Brain microvascular endothelial cell (primary cell): Measurements from ENCODE around the gene ZNF570.

Experiments used
- DNase-seq: peaks from one replicate; pipeline ENCODE4 v3.0.0-alpha.2; 2020
- H3K27ac ChIP-seq: fragments of 250-450 bp; sonication (Bioruptor Pico); 2 replicates; pipeline ENCODE4 v1.5.1; 2020; ENCODE audit warnings: mild to moderate bottlenecking, moderate library complexity
- H3K27me3 ChIP-seq: fragments of 250-450 bp; sonication (Bioruptor Pico); replicated peaks from 2 replicates; pipeline ENCODE4 v1.5.1; 2020; ENCODE audit warnings: mild to moderate bottlenecking
- H3K36me3 ChIP-seq: fragments of 250-450 bp; sonication (Bioruptor Pico); replicated peaks from 2 replicates; pipeline ENCODE4 v1.5.1; 2020; ENCODE audit warnings: mild to moderate bottlenecking
- H3K4me3 ChIP-seq: 2 replicates; pipeline ENCODE4 v1.5.1; 2011; ENCODE audit warnings: low read depth, mild to moderate bottlenecking, control low read depth, low read length, moderate library complexity
- in situ Hi-C: cut with HindIII; loops from 2 replicates; pipeline ENCODE4 v1.10.0; 2017; ENCODE audit warnings: low sequenced_read_pairs, low pct_ligation_motif_present
- TF ChIP-seq, protein P1 (sequence below): IDR thresholded peaks from 2 replicates; pipeline ENCODE4 v1.5.1; 2011; ENCODE audit warnings: low read depth, mild to moderate bottlenecking, moderate library complexity, low read length, control low read depth, inconsistent platforms; ENCODE audit errors: missing control alignments

ZNF570 gene

DNA sequence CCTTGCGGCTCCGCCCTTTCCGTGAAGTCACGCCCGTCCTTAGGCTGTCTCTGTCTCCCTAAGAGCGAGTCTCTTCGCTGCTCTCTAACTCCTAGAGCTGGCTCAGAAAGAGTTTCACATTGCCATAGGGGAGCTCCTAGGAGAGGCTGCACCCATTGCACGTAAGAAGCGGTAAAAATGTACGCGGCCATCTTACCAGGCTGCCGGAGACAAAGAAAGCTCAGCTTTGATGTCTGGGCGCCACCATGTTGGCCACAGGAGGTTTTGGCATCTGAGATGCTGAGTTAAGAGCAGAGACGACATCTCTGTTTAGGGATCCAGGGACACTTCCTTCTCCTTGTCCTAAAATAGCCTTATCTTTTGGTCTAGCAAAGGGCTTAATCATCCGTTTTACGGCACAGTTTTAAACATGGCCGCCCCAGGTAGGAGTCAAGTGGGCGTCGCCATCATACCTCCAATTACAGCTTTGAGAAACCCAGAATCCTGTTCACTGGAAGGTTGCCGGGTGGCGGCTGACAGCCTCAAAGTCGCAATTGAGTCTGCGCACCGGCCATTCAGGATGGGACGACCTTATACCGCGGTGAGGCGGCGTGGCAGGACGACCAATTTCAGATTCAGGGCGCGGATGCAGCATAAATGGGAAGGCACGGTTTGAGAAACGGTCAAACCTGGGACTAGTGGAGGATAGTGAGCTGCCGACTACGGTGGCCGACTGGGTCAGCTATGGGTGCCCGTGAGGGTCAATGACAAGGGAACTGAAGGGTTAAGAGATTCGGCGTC lies 37.4 kb downstream of the ZNF570 start, which contains the start of gene ZNF793:
TSS of gene ZNF793 (plus strand) at position 553 of the 780 bp plus-strand sequence. CDS start 16,501 bp downstream, outside the sequence.
- H3K27me3 ChIP-seq = no peaks in the 10 kb centered on the region
- no peaks in the 10 kb centered on the region for H3K36me3 ChIP-seq
- TF ChIP-seq, protein P1, sequence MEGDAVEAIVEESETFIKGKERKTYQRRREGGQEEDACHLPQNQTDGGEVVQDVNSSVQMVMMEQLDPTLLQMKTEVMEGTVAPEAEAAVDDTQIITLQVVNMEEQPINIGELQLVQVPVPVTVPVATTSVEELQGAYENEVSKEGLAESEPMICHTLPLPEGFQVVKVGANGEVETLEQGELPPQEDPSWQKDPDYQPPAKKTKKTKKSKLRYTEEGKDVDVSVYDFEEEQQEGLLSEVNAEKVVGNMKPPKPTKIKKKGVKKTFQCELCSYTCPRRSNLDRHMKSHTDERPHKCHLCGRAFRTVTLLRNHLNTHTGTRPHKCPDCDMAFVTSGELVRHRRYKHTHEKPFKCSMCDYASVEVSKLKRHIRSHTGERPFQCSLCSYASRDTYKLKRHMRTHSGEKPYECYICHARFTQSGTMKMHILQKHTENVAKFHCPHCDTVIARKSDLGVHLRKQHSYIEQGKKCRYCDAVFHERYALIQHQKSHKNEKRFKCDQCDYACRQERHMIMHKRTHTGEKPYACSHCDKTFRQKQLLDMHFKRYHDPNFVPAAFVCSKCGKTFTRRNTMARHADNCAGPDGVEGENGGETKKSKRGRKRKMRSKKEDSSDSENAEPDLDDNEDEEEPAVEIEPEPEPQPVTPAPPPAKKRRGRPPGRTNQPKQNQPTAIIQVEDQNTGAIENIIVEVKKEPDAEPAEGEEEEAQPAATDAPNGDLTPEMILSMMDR = no peak
- peak; percentile 69 for DNase-seq
- H3K27ac ChIP-seq = peak within 1 kb of the TSS; percentile 36
- peak within 1 kb of the TSS; percentile 72 for H3K4me3 ChIP-seq
- in situ Hi-C loops = no loop called here

GRCh38 chr19:37507167-37507464 lies 38.0 kb downstream of the ZNF570 start:
- Histone ChIP-seq H3K27me3 (no peaks in the 10 kb centered on the region), H3K36me3 (no peaks in the 10 kb centered on the region), H3K4me3 (peak overlapping the region; percentile 72), H3K27ac (no peak overlapping the region)
- in situ Hi-C loops = no loop called here
- no peak for DNase-seq
- TF ChIP-seq, protein P1 = no peak

DNA sequence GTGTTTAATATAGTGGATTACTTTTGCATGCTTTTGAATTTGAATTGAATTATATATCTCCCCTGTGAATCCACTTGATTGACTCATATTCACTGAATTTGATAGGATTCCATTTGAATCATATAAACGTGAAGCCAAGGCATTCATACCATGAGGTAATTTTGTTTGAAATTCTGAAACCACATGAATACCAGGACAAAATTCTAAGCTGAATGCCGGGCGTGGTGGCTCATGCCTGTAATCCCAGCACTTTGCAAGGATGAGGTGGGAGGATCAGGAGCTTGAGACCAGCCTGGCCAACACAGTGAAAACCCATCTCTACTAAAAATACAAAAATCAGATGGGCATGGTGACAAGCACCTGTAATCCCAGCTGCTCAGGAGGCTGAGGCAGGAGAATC lies 42.0 kb downstream of the ZNF570 start:
- no peak overlapping the region for H3K27ac ChIP-seq
- in situ Hi-C loops = no loop called here
- H3K36me3 ChIP-seq = no peaks in the 10 kb centered on the region
- TF ChIP-seq, protein P1 = no peak
- H3K4me3 ChIP-seq = no peak overlapping the region
- no peak for DNase-seq
- no peaks in the 10 kb centered on the region for H3K27me3 ChIP-seq

DNA sequence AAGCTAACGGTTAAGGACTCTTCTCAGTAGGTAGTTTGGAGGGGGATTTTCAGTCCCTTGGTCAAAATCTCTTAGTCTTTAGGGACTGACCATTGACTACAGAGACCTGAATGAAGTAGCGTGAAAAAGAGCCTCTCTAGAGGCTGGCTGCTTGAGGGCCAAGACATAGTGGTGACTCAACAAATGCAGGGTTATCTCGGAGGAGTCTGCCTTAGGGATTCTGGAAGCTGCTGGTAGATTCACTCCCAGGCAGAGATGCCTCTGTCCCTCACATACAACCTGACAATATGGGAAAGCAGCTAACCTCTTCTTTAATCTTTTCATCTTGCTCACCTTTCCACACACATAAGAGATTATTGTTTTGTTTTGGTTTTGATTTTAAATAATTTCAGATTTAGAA lies 42.7 kb downstream of the ZNF570 start:
- Histone ChIP-seq H3K27ac (no peak overlapping the region), H3K4me3 (no peak overlapping the region), H3K36me3 (no peaks in the 10 kb centered on the region), H3K27me3 (no peaks in the 10 kb centered on the region)
- no peak for DNase-seq
- in situ Hi-C loops = no loop called here
- TF ChIP-seq, protein P1 = no peak

DNA sequence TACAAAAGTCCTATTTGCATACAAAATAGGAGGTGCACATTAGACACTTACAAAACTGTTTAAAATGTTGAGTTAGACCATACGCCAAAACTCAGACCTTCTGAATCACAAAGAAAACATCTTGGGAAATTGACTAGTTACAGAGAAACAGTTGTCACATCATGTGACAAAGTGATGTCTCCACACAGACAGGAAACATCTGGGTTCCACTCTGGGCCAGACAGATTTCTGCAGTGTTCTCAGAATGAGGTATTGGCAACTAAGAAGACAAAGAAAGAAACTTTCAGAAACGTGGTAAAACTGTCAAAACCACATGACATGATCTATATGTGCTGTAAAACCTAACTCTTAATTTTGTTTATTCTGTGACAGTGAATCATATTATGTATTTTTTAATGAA lies 44.2 kb downstream of the ZNF570 start:
- no peak for DNase-seq
- in situ Hi-C loops = no loop called here

More for the DNA sequence above, 44.2 kb downstream of the ZNF570 start:
- TF ChIP-seq, protein P1 = no peak
- no peaks in the 10 kb centered on the region for H3K36me3 ChIP-seq
- no peaks in the 10 kb centered on the region for H3K27me3 ChIP-seq
- no peak overlapping the region for H3K4me3 ChIP-seq
- no peak overlapping the region for H3K27ac ChIP-seq
